ENCODE measurements around the gene PAQR4. TPM values are rescaled to one million over a fixed set of nuclear protein-coding genes. Genes with fewer than 3 reads are reported as not detected.

PAQR4 gene
- total and polyA plus RNA-seq, 10 of the 15 experiments (the other 5 are each of a cell fraction or from before 2014, with no cell fraction given) = 0.39 to 31.8 (median 13.5) TPM

DNA sequence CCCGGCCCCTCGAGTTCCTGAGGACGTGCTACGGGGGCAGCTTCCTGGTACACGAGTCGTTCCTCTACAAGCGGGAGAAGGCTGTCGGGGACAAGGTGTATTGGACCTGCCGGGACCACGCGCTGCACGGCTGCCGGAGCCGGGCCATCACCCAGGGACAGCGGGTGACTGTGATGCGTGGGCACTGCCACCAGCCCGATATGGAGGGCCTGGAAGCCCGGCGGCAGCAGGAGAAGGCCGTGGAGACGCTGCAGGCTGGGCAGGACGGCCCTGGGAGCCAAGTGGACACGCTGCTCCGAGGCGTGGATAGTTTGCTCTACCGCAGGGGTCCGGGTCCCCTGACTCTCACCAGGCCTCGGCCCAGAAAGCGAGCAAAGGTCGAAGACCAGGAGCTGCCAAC lies 36.0 kb upstream of the PAQR4 start:
- no peak overlapping the region for H3K9ac ChIP-seq (ENCODE audit: control insufficient read depth, insufficient read depth, low read length)
- no peak overlapping the region for H3K27ac ChIP-seq (ENCODE audit: control insufficient read depth, insufficient read depth)
- ChIA-PET POLR2A (no interaction called here), SMC1A (ENCODE audit: uncharacterized antibody, unreplicated experiment) (no interaction called here), RAD21 (ENCODE audit: unreplicated experiment) (no interaction called here), CTCF (no interaction called here)
- no peaks in the 10 kb centered on the region for H4K20me1 ChIP-seq (ENCODE audit: control insufficient read depth, insufficient read depth)
- FAIRE-seq = no peak
- no TSS peak for BruUV-seq (replicated peaks)
- no peak overlapping the region for H3K4me3 ChIP-seq
- DNase-seq (ENCODE audit: low read depth, low spot score) = no peak
- TF ChIP-seq MXI1 (IDR thresholded peaks at IDR 0.05; ENCODE audit: low read depth, low read length) (no peak), RAD21 (IDR thresholded peaks at IDR 0.05; ENCODE audit: insufficient read depth, low read depth, low read length) (no peak), ZNF274 (IDR thresholded peaks at IDR 0.05; ENCODE audit: insufficient read depth, insufficient read length) (no peak), NFYA (IDR thresholded peaks at IDR 0.05; ENCODE audit: borderline replicate concordance, low read depth, low read length) (no peak)
- TF ChIP-seq, protein P1, sequence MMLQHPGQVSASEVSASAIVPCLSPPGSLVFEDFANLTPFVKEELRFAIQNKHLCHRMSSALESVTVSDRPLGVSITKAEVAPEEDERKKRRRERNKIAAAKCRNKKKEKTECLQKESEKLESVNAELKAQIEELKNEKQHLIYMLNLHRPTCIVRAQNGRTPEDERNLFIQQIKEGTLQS (IDR thresholded peaks at IDR 0.05; ENCODE audit: borderline replicate concordance, extremely low read depth, low read depth, low read length) = no peak
- TF ChIP-seq, protein P2, sequence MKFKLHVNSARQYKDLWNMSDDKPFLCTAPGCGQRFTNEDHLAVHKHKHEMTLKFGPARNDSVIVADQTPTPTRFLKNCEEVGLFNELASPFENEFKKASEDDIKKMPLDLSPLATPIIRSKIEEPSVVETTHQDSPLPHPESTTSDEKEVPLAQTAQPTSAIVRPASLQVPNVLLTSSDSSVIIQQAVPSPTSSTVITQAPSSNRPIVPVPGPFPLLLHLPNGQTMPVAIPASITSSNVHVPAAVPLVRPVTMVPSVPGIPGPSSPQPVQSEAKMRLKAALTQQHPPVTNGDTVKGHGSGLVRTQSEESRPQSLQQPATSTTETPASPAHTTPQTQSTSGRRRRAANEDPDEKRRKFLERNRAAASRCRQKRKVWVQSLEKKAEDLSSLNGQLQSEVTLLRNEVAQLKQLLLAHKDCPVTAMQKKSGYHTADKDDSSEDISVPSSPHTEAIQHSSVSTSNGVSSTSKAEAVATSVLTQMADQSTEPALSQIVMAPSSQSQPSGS (IDR thresholded peaks at IDR 0.05; ENCODE audit: low read length) = no peak
- intact Hi-C loops (cut with micrococcal nuclease; ENCODE audit: unreplicated experiment) (no loop called here), in situ Hi-C loops (cut with MboI) (no loop called here)
- H3K9me3 ChIP-seq (replicated peaks; ENCODE audit: control insufficient read depth, insufficient read depth, low read length) = no peaks in the 10 kb centered on the region
- H3K27me3 ChIP-seq (replicated peaks in 1 of 2; ENCODE audit: control insufficient read depth in 2 of 2, insufficient read depth in 2 of 2, low read length in 1 of 2) = no peaks in the 10 kb centered on the region
- H3K36me3 ChIP-seq (ENCODE audit: control insufficient read depth in 2 of 2, insufficient read depth in 2 of 2, low read length in 1 of 2) = peaks cover 0 to 20% of the 10 kb centered on the region in 2 experiments; a peak in 2 of 4 replicates
- WGBS (ENCODE audit: insufficient coverage, insufficient replicate concordance, low lambda C conversion rate, missing lambda C conversion rate) = 93% methylated on average over 30 of the region's 30 CpGs
- ATAC-seq = no peak
- H2AFZ ChIP-seq (ENCODE audit: control insufficient read depth, low read depth, low read length) = no peak overlapping the region
- no peaks in the 10 kb centered on the region for H3K4me1 ChIP-seq (ENCODE audit: control insufficient read depth, insufficient read depth, low read length)
- no peaks in the 10 kb centered on the region for H3K79me2 ChIP-seq (ENCODE audit: control insufficient read depth, insufficient read depth, low read length)
- no peak overlapping the region for H3K4me2 ChIP-seq (ENCODE audit: control insufficient read depth, insufficient read depth)

DNA sequence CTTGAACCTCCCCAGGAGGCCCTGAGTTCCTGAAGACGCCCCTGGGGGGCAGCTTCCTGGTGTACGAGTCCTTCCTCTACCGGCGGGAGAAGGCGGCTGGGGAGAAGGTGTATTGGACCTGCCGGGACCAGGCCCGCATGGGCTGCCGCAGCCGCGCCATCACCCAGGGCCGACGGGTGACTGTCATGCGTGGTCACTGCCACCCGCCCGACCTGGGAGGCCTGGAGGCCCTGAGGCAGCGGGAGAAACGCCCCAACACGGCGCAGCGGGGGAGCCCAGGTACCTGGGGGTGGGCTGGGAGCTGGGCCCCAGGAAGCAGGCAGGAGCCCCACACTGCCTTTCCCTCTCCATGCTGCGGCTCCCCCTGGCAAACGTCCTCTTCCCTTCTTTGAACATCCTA lies 35.4 kb upstream of the PAQR4 start:
- H3K79me2 ChIP-seq (ENCODE audit: control insufficient read depth, insufficient read depth, low read length) = no peaks in the 10 kb centered on the region
- SMC1A ChIA-PET (ENCODE audit: uncharacterized antibody, unreplicated experiment) = no interaction called here
- no peaks in the 10 kb centered on the region for H3K27me3 ChIP-seq (replicated peaks in 1 of 2; ENCODE audit: control insufficient read depth in 2 of 2, insufficient read depth in 2 of 2, low read length in 1 of 2)
- 89% methylated on average over 21 of the region's 22 CpGs for WGBS (ENCODE audit: insufficient coverage, insufficient replicate concordance, low lambda C conversion rate, missing lambda C conversion rate)
- no peak overlapping the region for H3K9ac ChIP-seq (ENCODE audit: control insufficient read depth, insufficient read depth, low read length)
- H3K9me3 ChIP-seq (replicated peaks; ENCODE audit: control insufficient read depth, insufficient read depth, low read length) = no peaks in the 10 kb centered on the region
- no peaks in the 10 kb centered on the region for H4K20me1 ChIP-seq (ENCODE audit: control insufficient read depth, insufficient read depth)
- H3K27ac ChIP-seq (ENCODE audit: control insufficient read depth, insufficient read depth) = no peak overlapping the region
- DNase-seq (ENCODE audit: low read depth, low spot score) (no peak), ATAC-seq (no peak), FAIRE-seq (no peak)
- H3K4me1 ChIP-seq (ENCODE audit: control insufficient read depth, insufficient read depth, low read length) = no peaks in the 10 kb centered on the region
- H2AFZ ChIP-seq (ENCODE audit: control insufficient read depth, low read depth, low read length) = no peak overlapping the region
- intact Hi-C loops (cut with micrococcal nuclease; ENCODE audit: unreplicated experiment) = no loop called here
- BruUV-seq (replicated peaks) = no TSS peak
- no peak overlapping the region for H3K4me3 ChIP-seq
- RAD21 ChIA-PET (ENCODE audit: unreplicated experiment) = no interaction called here
- no peak overlapping the region for H3K4me2 ChIP-seq (ENCODE audit: control insufficient read depth, insufficient read depth)
- in situ Hi-C loops (cut with MboI) = no loop called here
- H3K36me3 ChIP-seq (ENCODE audit: control insufficient read depth in 2 of 2, insufficient read depth in 2 of 2, low read length in 1 of 2) = peaks cover 0 to 23% of the 10 kb centered on the region in 2 experiments; a peak in 2 of 4 replicates
- POLR2A ChIA-PET = no interaction called here
- CTCF ChIA-PET = no interaction called here
- TF ChIP-seq, protein P3, sequence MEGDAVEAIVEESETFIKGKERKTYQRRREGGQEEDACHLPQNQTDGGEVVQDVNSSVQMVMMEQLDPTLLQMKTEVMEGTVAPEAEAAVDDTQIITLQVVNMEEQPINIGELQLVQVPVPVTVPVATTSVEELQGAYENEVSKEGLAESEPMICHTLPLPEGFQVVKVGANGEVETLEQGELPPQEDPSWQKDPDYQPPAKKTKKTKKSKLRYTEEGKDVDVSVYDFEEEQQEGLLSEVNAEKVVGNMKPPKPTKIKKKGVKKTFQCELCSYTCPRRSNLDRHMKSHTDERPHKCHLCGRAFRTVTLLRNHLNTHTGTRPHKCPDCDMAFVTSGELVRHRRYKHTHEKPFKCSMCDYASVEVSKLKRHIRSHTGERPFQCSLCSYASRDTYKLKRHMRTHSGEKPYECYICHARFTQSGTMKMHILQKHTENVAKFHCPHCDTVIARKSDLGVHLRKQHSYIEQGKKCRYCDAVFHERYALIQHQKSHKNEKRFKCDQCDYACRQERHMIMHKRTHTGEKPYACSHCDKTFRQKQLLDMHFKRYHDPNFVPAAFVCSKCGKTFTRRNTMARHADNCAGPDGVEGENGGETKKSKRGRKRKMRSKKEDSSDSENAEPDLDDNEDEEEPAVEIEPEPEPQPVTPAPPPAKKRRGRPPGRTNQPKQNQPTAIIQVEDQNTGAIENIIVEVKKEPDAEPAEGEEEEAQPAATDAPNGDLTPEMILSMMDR (IDR thresholded peaks at IDR 0.05 in 2 of 3, conservative IDR thresholded peaks at IDR 0.05 in 1 of 3; ENCODE audit: control insufficient read depth in 2 of 3, extremely low read depth in 1 of 3, insufficient read depth in 1 of 3, low read depth in 3 of 3, low read length in 3 of 3) = no peak
- TF ChIP-seq NR2C1 (IDR thresholded peaks at IDR 0.05) = no peak
- TF ChIP-seq FOXM1 (IDR thresholded peaks at IDR 0.05; ENCODE audit: low read depth, low read length) = no peak
- TF ChIP-seq, protein P4, sequence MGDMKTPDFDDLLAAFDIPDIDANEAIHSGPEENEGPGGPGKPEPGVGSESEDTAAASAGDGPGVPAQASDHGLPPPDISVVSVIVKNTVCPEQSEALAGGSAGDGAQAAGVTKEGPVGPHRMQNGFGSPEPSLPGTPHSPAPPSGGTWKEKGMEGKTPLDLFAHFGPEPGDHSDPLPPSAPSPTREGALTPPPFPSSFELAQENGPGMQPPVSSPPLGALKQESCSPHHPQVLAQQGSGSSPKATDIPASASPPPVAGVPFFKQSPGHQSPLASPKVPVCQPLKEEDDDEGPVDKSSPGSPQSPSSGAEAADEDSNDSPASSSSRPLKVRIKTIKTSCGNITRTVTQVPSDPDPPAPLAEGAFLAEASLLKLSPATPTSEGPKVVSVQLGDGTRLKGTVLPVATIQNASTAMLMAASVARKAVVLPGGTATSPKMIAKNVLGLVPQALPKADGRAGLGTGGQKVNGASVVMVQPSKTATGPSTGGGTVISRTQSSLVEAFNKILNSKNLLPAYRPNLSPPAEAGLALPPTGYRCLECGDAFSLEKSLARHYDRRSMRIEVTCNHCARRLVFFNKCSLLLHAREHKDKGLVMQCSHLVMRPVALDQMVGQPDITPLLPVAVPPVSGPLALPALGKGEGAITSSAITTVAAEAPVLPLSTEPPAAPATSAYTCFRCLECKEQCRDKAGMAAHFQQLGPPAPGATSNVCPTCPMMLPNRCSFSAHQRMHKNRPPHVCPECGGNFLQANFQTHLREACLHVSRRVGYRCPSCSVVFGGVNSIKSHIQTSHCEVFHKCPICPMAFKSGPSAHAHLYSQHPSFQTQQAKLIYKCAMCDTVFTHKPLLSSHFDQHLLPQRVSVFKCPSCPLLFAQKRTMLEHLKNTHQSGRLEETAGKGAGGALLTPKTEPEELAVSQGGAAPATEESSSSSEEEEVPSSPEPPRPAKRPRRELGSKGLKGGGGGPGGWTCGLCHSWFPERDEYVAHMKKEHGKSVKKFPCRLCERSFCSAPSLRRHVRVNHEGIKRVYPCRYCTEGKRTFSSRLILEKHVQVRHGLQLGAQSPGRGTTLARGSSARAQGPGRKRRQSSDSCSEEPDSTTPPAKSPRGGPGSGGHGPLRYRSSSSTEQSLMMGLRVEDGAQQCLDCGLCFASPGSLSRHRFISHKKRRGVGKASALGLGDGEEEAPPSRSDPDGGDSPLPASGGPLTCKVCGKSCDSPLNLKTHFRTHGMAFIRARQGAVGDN (IDR thresholded peaks at IDR 0.05) = no peak
